NCI-H446 (cell line): ENCODE data around the gene AGR2.
A peak's percentile ranks its signal among the peaks of the same experiment; 100 is the strongest.
"Not testable (repeated sequence)": the region's sequence is repeated elsewhere in the genome, so short reads cannot be mapped to it uniquely, and the experiment has no call there.

Source experiments
- DNase-seq, 2 experiments: peaks; one replicate each; lab custom pipeline; 2025; lab: John Stamatoyannopoulos, UW

Gene AGR2

GRCh38 chr7:16773884-16774283 is 30.9 kb downstream of the AGR2 start:
- DNase-seq, result no peak

DNA sequence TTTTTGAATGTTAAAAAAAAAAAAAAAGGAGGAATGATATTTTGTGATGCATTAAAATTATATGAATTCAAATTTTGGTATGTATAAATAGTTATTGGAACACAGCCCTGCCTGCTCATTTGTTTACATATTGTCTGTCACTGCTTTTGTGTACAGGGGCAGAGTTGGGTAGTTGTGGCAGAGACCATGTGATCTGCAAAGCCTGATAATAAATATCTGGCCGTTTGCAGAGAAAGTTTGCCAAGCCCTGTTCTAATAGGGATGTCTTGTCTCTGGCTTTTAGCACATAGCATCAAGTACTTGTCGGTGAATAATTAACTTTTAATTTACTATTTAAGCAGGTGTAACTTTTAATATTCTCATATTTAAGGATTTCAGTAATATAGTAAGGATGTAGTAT is 31.5 kb downstream of the AGR2 start:
- DNase-seq, result no peak

GRCh38 chr7:16770657-16771329 is 34.0 kb downstream of the AGR2 start:
- DNase-seq, result no peak

GRCh38 chr7:16769994-16770393 is 34.8 kb downstream of the AGR2 start:
- DNase-seq, result not testable (repeated sequence)

GRCh38 chr7:16765436-16765859 is 39.4 kb downstream of the AGR2 start:
- DNase-seq, result no peak

DNA sequence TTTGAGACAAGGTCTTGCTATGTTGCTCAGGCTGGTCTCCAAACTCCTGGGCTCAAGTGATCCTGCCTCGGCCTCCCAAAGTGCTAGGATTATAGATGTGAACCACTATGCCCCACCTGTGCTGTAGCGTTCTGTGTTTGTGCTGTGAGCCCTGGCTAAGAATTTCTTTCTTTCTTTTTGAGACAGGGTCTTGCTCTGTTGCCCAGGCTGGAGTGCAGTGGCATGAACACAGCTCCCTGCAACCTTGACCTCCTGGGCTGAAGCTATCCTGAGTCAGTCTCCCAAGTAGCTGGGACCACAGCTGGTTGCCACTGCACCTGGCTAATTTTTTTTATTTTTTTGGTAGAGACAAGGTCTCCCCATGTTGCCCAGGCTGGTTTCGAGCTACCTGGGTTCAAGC is 39.9 kb downstream of the AGR2 start:
- DNase-seq, result no peak

- DNase-seq, result no peak
Measured at GRCh38 chr7:16762177-16762576, 42.6 kb downstream of the AGR2 start.

- DNase-seq, result no peak
Measured at GRCh38 chr7:16759840-16760239, 45.0 kb downstream of the AGR2 start.

GRCh38 chr7:16758631-16759611 is 45.9 kb downstream of the AGR2 start:
- DNase-seq, result no peak

- DNase-seq, result no peak
Measured at GRCh38 chr7:16758036-16758435, 46.8 kb downstream of the AGR2 start.

DNA sequence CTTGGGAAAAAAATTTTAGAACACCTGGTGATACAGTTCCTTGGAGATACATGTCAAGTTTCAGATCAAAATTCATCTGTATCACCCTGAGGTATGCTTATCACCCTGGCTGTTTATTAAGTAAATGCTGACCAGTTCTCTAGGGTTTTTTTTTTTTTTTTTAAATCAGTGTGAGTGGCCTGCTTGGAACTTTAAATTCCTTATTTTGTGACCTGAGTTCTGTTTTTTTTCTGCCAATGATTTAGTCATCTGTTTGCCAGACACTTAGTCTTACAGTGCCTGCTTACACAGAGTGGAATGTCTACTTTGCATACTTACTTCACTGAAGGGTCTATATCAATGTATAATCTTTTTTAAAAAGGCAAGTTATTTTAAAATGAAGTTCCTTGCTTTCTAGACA is 49.4 kb downstream of the AGR2 start:
- DNase-seq, result no peak

DNA sequence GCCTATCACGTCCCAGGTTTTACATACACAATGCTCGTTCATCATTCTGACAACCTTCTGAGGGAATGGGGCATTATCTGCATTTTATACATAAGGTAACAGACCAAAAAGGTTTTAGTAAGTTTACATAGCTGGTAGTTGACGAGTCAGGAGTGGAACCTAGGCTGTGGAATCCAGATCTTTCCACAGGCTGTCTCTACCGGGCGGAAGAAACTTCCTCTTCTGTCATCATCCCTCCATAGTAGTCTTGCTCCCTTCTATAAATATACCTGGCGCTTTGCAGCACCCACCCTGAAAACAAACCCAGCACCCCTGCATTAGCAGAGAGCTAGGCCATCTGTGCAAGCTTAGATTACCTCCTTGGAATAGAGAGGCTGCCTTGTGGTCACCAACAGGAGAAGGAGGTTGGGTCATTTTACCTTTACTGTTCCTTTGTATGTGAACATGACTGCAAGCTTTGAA is 49.9 kb downstream of the AGR2 start:
- DNase-seq, result no peak

GRCh38 chr7:16753932-16754855 is 50.6 kb downstream of the AGR2 start:
- peak; percentile 24 to 52 for DNase-seq

- peak; percentile 60 to 91 for DNase-seq
Measured at GRCh38 chr7:16753102-16753931, 51.5 kb downstream of the AGR2 start, which contains the start of gene TSPAN13. Gene TSPAN13, plus strand, starts transcription at chr7:16753755. Its CDS starts 213 bp downstream, at chr7:16753968.

GRCh38 chr7:16747102-16747501 is 57.7 kb downstream of the AGR2 start:
- DNase-seq, result peak; percentile 4 to 30

DNA sequence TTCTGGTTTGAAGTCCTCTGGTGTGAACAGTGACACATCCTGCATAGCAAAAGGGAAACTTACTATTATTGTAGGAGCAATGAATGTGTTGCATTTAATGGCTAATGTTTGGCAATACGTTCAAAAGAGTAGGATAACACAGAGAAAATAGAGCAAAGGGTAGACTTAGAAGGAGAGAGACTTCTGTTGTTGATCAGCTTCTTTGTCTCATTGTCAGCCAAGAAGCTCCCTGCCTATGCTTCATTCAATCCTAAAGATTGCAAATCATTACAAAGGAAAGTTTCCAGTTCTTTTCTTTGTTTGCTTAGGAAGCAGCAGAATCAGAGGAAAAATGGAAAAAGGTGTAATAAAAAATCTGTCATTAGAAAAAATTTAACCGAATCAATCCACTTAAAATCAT is 59.2 kb downstream of the AGR2 start:
- DNase-seq, result no peak

- no peak for DNase-seq
Measured at GRCh38 chr7:16744518-16745250, 60.1 kb downstream of the AGR2 start.

- no peak for DNase-seq
Measured at GRCh38 chr7:16743236-16743635, 61.6 kb downstream of the AGR2 start.

DNA sequence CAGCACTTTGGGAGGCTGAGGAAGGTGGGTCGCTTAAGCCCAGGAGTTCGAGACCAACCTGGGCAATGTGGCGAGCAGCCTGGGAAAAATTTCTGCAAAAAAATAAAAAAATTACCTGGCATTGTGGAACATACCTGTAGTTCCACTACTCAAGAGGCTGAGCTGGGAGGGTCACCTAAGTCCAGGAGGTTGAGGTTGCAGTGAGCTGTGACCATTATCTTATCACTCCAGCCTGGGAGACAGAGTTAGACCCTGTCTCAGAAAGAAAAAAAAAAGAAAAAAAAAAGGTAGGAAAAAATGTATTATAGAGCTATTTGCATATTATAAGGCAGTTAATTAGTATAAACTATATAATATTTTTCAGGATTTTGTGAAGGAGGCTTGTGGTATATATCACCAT is 62.3 kb downstream of the AGR2 start:
- no peak for DNase-seq
